T-helper 9 cell (primary cell): Measurements from ENCODE around the gene OR4M2.
"Not testable (repeated sequence)": the region's sequence is repeated elsewhere in the genome, so short reads cannot be mapped to it uniquely, and the experiment has no call there.

ENCODE experiments used
- DNase-seq: peaks from one replicate; pipeline ENCODE4 v3.0.0-alpha.2; 2020
- total RNA-seq, 2 donors: gene quantifications; one replicate each; lab custom pipeline; 2026; lab: John Stamatoyannopoulos, UW

OR4M2 gene, protein sequence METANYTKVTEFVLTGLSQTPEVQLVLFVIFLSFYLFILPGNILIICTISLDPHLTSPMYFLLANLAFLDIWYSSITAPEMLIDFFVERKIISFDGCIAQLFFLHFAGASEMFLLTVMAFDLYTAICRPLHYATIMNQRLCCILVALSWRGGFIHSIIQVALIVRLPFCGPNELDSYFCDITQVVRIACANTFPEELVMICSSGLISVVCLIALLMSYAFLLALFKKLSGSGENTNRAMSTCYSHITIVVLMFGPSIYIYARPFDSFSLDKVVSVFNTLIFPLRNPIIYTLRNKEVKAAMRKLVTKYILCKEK
- total RNA-seq: 0 reads per million in 2 donors

DNA sequence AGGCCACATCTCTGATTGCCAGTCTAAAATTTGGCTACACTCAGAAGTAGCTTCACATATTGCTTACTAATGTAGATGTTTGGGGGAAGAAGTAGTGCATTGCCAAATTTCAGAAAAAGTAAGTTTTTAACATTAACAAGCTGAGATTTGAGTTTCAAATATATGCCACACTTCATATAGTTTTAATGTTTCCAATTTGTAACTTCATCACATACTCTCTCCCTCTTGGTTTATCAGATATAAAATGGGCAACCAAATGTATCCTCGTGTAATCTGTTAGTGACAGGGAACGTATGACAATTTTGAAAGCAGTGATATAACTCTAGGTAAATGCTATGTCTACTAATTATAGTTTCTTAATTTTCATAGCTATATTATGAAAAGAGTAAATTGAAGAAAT, at the start of gene OR4M2:
Gene OR4M2 (plus strand): TSS at position 301 of the 400 bp plus-strand sequence. CDS start 98 bp downstream, at position 399.
- not testable (repeated sequence) for DNase-seq

DNA sequence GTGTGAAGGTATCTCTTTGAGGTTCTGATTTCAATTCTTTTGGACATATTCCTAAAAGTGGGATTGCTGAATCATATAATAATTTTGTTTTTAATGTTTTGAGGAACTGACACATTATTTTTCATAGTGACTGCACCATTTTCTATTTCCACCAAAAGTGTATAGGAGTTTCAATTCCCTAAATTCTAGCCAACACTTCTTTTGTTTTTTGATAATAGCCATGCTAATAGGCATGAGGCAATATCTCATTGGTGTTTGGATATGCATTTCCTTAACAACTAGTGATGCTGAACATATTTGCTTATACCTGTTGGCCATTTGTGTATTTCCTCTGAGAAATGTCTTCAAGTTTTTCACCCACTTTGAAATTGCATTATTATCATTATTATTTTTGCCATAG, 11.1 kb upstream of the OR4M2 start:
- not testable (repeated sequence) for DNase-seq

DNA sequence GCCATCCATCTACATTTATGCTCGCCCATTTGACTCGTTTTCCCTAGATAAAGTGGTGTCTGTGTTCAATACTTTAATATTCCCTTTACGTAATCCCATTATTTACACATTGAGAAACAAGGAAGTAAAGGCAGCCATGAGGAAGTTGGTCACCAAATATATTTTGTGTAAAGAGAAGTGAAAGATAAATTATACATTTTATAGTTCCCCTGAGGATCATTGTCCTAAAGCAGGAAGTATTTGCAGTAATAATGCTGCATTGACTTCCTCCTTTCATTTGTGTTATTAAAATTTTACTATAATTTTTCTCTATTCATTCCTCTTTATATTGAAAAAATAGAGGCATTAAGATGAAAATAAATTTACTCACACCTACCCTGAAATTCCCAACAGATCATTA, 1.1 kb downstream of the OR4M2 start:
- not testable (repeated sequence) for DNase-seq

DNA sequence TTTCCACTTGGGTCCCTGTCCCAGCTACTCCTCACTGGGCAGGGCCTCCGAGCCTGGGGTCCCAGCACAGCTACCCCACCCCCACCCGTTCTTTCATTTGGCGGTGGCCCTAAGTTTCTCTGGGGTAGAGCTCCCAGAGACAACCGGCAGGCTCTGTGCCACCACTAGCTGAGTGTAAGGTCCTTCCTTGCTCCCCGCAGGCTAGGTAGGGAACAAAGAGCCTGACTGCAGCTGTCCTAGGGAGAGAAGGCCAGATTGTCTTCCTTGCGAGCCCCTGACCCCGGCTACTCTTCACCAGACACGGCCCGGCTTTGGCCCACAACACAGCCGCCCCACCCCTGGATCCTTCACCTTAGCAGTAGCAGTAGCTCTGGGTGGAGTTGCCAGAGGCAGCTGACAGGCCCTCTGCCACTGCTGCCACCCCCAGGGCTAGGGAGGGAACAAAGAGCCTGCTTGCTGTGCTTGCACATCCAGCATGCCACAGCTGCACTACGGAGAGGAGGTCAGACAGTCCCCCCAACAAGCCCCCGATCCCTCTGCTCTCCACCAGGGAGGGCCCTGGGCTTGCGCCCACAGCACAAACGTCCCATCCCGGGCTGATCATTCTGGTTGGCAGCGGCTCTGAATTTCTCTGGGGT, 18.4 kb downstream of the OR4M2 start:
- not testable (repeated sequence) for DNase-seq

DNA sequence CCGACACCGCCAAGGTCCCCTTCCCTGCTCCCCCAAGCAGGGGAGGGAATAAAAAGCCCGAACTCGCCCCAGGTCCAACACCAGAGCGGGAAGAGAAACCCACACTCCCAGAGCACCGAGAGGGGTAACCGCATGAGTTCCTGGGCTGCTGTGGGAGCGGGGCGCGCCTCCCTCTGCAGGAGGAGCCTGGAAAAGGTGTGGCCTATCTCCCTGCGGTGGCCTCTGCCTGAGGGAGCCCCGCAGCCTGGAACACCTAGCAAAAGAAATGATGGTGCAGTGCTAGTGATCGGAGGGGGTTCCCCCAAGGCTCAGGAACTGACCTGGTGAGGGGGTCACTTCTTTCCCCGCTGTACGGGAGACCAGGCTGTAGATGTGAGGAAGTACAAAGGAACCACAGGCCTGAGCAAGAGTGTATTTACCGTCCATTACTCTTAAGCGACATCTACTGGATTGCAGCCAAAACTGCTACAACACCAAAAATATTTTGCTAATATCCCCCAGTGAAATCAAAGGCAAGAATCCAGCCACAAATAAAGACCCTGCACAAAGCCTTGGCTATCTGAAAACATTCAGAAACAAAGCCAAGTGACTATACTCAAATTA, 19.1 kb downstream of the OR4M2 start:
- DNase-seq: not testable (repeated sequence)

DNA sequence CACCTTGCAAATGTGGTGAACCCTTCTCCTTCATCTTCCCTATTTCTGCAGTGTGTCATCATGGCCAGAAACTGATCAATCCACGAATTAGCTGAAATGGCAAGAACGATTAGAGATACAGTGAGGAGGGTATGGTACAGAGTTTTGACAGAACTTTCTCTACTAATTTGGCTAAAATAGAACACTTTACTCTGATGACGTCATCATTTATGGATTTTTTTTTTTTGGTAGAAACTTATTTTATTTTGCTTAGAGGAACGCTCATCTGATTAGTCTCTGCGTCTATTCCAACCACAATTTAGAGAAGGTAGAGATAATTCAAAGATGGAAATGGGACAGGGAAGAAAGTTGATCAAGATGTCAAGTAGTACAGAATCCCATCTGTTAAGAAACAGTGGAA, 41.7 kb downstream of the OR4M2 start:
- DNase-seq: not testable (repeated sequence)
